GM12878 (cell line): ENCODE measurements around the gene MZT2A. TPM values are rescaled to one million over a fixed set of nuclear protein-coding genes. Genes with fewer than 3 reads are reported as not detected.
"Not testable (repeated sequence)": the region's sequence is repeated elsewhere in the genome, so short reads cannot be mapped to it uniquely, and the experiment has no call there.

Experiments used
- ATAC-seq: fragments of 200-7000 bp; cut with Tn5 transposase; 3 replicates; pipeline ENCODE4 v1.9.1; 2020; ENCODE audit warnings: mild to moderate bottlenecking, moderate library complexity
- BruUV-seq: library from RNA; stranded (reverse); fragments of 400-500 nt; replicated peaks from 2 replicates; lab custom pipeline; 2021; lab: Mats Ljungman, UMichigan
- CTCF ChIA-PET: fragments of 300-600 bp; sonication (Branson Sonifier 250); formaldehyde crosslinking; extraction: SDS; loops from one replicate; lab custom pipeline; 2021; ENCODE audit warnings: inconsistent platforms; lab: Yijun Ruan, JAX
- POLR2A ChIA-PET: fragments of 350-600 bp; formaldehyde crosslinking; extraction: SDS; loops from one replicate; lab custom pipeline; 2021; ENCODE audit warnings: inconsistent platforms; lab: Charles Lee
- RAD21 ChIA-PET: fragments of 300-600 bp; sonication (Branson Sonifier 250); formaldehyde crosslinking; loops from one replicate; lab custom pipeline; 2023; ENCODE audit warnings: antibody characterized with exemption; ENCODE audit not compliant: unreplicated experiment; lab: Charles Lee
- SMC1A ChIA-PET: fragments of 300-600 bp; sonication (Branson Sonifier 250); formaldehyde crosslinking; loops from one replicate; lab custom pipeline; 2023; ENCODE audit not compliant: unreplicated experiment, uncharacterized antibody; lab: Charles Lee
- DNase-seq: peaks from one replicate; pipeline ENCODE4 v3.0.0-alpha.2; 2011; ENCODE audit warnings: low read depth, low spot score
- FAIRE-seq: peaks from 3 replicates; lab custom pipeline; 2011; peaks lifted over from hg19 to GRCh38; lab: Jason Lieb, UNC
- H2AFZ ChIP-seq: 2 replicates; pipeline ENCODE4 v1.6.0; 2011; ENCODE audit warnings: low read depth, low read length, control low read depth; ENCODE audit not compliant: control insufficient read depth
- H3K27ac ChIP-seq: 2 replicates; pipeline ENCODE4 v1.5.1; 2011; ENCODE audit warnings: control low read depth; ENCODE audit not compliant: control insufficient read depth, insufficient read depth
- H3K27me3 ChIP-seq, 2 experiments: replicated peaks in 1 of 2; 2 replicates each; pipeline versions ENCODE4 v1.6.0 to v1.6.1; 2011; ENCODE audit warnings: low read length in 1 of 2; ENCODE audit not compliant: control insufficient read depth in 2 of 2, insufficient read depth in 2 of 2
- H3K36me3 ChIP-seq, 2 experiments: 2 replicates each; pipeline ENCODE4 v1.5.1; 2011; ENCODE audit warnings: low read length in 1 of 2; ENCODE audit not compliant: control insufficient read depth in 2 of 2, insufficient read depth in 2 of 2
- H3K4me1 ChIP-seq: 2 replicates; pipeline ENCODE4 v1.6.1; 2011; ENCODE audit warnings: mild to moderate bottlenecking, low read length, moderate library complexity, mixed read lengths; ENCODE audit not compliant: control insufficient read depth, insufficient read depth
- H3K4me2 ChIP-seq: 2 replicates; pipeline ENCODE4 v1.6.0; 2011; ENCODE audit warnings: control low read depth; ENCODE audit not compliant: control insufficient read depth, insufficient read depth
- H3K4me3 ChIP-seq: fragments of 200-600 bp; sonication (generic); 2 replicates; pipeline ENCODE4 v1.5.1; 2016
- H3K79me2 ChIP-seq: 2 replicates; pipeline ENCODE4 v1.6.0; 2011; ENCODE audit warnings: low read length; ENCODE audit not compliant: control insufficient read depth, insufficient read depth
- H3K9ac ChIP-seq: 2 replicates; pipeline ENCODE4 v1.8.0; 2011; ENCODE audit warnings: low read length, control low read depth, mixed read lengths; ENCODE audit not compliant: control insufficient read depth, insufficient read depth
- H3K9me3 ChIP-seq: replicated peaks from 3 replicates; pipeline ENCODE4 v1.5.1; 2011; ENCODE audit warnings: mild to moderate bottlenecking, low read length; ENCODE audit not compliant: control insufficient read depth, insufficient read depth
- H4K20me1 ChIP-seq: 2 replicates; pipeline ENCODE4 v1.6.0; 2011; ENCODE audit not compliant: control insufficient read depth, insufficient read depth
- POLR2A ChIP-seq: IDR thresholded peaks from 2 replicates; pipeline ENCODE4 v1.6.1; 2011; ENCODE audit warnings: low read depth, mild to moderate bottlenecking, low read length
- TCF3 ChIP-seq: IDR thresholded peaks from 2 replicates; pipeline ENCODE4 v1.6.1; 2012; ENCODE audit warnings: low read depth, mild to moderate bottlenecking, low read length, borderline replicate concordance; ENCODE audit not compliant: insufficient read depth
- WGBS: methylation state at CpG from one replicate; pipeline ENCODE4 v1.1.6; 2016; ENCODE audit warnings: low lambda C conversion rate; ENCODE audit not compliant: insufficient replicate concordance, insufficient coverage; ENCODE audit errors: missing lambda C conversion rate; 5-methylcytosine and 5-hydroxymethylcytosine counted together
- in situ Hi-C: fragments of 300-500 bp; cut with MboI; formaldehyde crosslinking; loops from 9 replicates; pipeline ENCODE4 v1.14.3; 2018; ENCODE audit warnings: mixed read lengths
- intact Hi-C: fragments of 100-400 bp; cut with micrococcal nuclease; formaldehyde crosslinking; loops from one replicate; pipeline ENCODE4 v1.14.2; 2022; ENCODE audit not compliant: unreplicated experiment
- polyA plus RNA-seq, 11 experiments: library from polyadenylated mRNA; depleted of rRNA in 4 of 11; unstranded in 6 of 11; stranded (reverse) in 5 of 11; fragments of >200 nt; fragmentation: Nextera tagmentation in 4 of 11; fragmentation: Illumina TruSeq in 1 of 11; extraction: Ambion mirVana in 4 of 11; extraction: Trizol in 1 of 11; gene quantifications; 1 replicate in 1 of 11; 2 replicates in 10 of 11; pipeline versions ENCODE4 v1.2.1 to v1.2.3, GENCODE V29; 2011 to 2016; ENCODE audit warnings: inconsistent platforms in 2 of 11, missing spikeins in 2 of 11, low read depth in 1 of 11
- total RNA-seq, 4 experiments: library from RNA; depleted of rRNA in 3 of 4; stranded (reverse); fragments of >200 nt in 3 of 4; fragmentation: Illumina TruSeq in 1 of 4; extraction: Trizol in 1 of 4; gene quantifications; 2 replicates each; pipeline versions ENCODE4 v1.2.1 to v1.2.3, GENCODE V29; 2013 to 2021
- TF ChIP-seq, protein P1 (sequence below): fragments of 450-650 bp; IDR thresholded peaks from 2 replicates; pipeline ENCODE4 v1.6.1; 2017; ENCODE audit warnings: mild to moderate bottlenecking, moderate library complexity

MZT2A gene
- total and polyA plus RNA-seq, 10 of the 15 experiments (the other 5 are each of a cell fraction or from before 2014, with no cell fraction given), result 6.3 to 325 (median 151) TPM

DNA sequence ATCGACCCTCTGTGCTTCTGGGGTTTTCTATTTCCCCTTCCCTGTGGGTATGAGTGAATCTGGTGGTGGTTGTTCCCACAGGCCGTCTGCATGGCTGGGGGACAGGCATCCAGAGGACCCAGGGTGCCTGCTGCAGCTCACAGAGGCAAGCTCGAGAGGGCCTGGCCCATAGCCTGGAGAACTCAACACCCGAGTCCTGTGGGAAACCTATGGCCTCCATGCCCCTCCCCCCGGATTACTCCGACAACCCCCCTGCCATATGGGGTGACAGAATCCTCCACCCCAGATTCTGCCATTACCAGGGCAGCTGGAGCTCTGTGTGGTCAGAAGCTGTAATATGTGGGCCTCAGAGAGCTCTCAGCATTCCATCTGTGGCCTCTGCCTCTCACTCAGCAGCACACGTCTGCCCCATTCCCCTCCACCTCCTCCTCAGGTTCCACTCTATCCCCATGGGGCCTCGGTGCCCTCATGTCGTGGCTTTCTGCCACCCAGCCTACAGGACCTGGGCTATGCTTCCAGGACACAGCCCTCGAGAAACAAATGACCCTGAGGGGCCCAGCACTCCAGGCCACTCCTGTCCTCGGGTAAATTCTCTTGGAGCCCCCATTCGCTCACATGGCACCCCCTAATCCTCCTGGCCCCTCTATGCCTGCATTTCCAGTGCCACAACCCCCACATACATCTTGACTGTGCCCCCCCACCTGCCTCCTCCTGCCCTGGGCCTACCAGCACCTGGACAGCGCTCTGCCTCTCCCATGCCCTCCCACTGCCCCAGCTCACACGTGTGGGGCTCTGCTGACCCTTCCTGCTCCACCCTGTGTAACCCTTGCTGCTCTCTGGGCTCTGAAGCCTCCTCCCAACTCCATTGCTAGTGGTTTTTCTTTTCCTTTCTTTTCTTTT is 3.6 kb downstream of the MZT2A start (continued):
- TF ChIP-seq TCF3 (no peak), POLR2A (peak; percentile 33; the same call in 1 of the 2 replicates)
- TF ChIP-seq, protein P1, sequence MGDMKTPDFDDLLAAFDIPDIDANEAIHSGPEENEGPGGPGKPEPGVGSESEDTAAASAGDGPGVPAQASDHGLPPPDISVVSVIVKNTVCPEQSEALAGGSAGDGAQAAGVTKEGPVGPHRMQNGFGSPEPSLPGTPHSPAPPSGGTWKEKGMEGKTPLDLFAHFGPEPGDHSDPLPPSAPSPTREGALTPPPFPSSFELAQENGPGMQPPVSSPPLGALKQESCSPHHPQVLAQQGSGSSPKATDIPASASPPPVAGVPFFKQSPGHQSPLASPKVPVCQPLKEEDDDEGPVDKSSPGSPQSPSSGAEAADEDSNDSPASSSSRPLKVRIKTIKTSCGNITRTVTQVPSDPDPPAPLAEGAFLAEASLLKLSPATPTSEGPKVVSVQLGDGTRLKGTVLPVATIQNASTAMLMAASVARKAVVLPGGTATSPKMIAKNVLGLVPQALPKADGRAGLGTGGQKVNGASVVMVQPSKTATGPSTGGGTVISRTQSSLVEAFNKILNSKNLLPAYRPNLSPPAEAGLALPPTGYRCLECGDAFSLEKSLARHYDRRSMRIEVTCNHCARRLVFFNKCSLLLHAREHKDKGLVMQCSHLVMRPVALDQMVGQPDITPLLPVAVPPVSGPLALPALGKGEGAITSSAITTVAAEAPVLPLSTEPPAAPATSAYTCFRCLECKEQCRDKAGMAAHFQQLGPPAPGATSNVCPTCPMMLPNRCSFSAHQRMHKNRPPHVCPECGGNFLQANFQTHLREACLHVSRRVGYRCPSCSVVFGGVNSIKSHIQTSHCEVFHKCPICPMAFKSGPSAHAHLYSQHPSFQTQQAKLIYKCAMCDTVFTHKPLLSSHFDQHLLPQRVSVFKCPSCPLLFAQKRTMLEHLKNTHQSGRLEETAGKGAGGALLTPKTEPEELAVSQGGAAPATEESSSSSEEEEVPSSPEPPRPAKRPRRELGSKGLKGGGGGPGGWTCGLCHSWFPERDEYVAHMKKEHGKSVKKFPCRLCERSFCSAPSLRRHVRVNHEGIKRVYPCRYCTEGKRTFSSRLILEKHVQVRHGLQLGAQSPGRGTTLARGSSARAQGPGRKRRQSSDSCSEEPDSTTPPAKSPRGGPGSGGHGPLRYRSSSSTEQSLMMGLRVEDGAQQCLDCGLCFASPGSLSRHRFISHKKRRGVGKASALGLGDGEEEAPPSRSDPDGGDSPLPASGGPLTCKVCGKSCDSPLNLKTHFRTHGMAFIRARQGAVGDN, result no peak

DNA sequence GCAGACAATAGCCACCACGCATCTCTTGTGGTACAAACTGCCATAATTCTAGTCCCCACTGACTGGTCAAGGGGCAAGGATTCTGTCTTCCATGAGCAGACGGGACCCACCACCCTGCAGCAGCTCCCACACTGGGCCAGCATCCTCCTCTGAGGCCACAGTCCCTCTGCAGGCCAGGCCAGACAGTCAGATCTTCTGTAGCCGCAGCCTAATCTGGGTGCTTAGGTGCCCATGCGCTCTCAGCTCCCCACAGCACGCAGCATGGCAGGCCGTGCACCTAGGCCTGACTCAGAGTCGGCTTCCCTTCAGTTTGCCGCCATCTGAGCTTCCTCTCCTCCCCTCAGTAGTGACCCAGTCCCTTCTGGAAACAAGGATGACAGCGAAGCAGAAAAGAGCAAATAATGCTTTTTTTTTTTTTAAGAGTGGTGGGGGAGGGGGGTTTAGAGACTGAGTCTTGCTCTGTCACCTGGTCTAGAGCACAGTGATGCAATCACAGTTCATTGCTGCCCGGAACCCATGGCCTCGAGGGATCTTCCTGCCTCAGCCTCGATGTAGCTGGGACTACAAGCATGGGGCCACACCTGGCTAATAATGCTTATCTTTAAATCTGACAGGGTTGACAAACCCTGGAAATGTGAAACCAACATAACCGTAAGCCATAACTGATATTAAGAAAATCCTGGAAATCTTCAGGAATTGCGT is 5.8 kb downstream of the MZT2A start:
- in situ Hi-C loops, result loop anchor here (5.0 kb wide), 1 partner anchor 1299 kb away; no protein-coding TSS in a partner anchor
- 83% methylated on average over 14 of the region's 14 CpGs for WGBS
- H3K4me3 ChIP-seq, BruUV-seq, ATAC-seq, FAIRE-seq, H3K9ac ChIP-seq, H3K27me3 ChIP-seq, SMC1A ChIA-PET, intact Hi-C loops, CTCF ChIA-PET, DNase-seq, H3K27ac ChIP-seq, RAD21 ChIA-PET, H3K4me1 ChIP-seq, H4K20me1 ChIP-seq, H3K36me3 ChIP-seq, H3K9me3 ChIP-seq, H2AFZ ChIP-seq, H3K4me2 ChIP-seq, POLR2A ChIA-PET: not testable (repeated sequence)
- H3K79me2 ChIP-seq, result peaks cover 27% of the 10 kb centered on the region

DNA sequence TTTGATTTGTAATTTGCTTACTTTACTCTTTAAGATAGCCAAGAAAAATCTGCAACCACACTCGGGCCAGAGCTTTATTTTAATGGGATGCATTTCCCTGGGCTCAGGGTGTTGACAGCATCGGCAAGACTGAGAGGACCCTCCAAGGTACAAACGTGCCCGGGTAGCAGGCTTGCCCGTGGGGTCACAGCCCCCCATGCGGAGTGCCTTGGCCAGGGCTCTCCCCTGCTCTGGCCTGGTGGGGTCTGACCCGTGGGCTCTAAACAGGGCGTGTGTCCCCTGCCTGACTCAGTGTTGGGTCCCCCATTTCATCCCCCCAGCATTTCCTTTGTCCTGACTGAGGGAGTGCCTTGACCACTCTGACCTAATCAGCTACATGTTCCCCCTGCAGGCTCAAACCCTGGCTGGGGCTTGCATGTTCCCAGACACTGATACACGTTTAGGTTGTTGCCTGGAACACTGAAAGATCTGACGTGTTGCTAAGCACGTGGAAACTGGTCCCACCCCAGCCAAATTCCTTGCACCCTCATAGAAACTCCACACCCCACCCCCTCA is 7.2 kb downstream of the MZT2A start:
- FAIRE-seq, H3K4me2 ChIP-seq, BruUV-seq, RAD21 ChIA-PET, DNase-seq, H3K27ac ChIP-seq, H2AFZ ChIP-seq, H3K9ac ChIP-seq, H3K4me1 ChIP-seq, H3K4me3 ChIP-seq, intact Hi-C loops, H3K9me3 ChIP-seq, SMC1A ChIA-PET, H3K27me3 ChIP-seq, POLR2A ChIA-PET, H3K36me3 ChIP-seq, ATAC-seq, H4K20me1 ChIP-seq, CTCF ChIA-PET: not testable (repeated sequence)
- in situ Hi-C loops, result loop anchor here (5.0 kb wide), 1 partner anchor 1298 kb away; no protein-coding TSS in a partner anchor
- H3K79me2 ChIP-seq, result peaks cover 13% of the 10 kb centered on the region
- WGBS, result 85% methylated on average over 11 of the region's 11 CpGs
